ENCODE measurements around the gene MACO1. TPM values are rescaled to one million over a fixed set of nuclear protein-coding genes. Genes with fewer than 3 reads are reported as not detected.
A peak's percentile ranks its signal among the peaks of the same experiment; 100 is the strongest.

Gene MACO1
- total and polyA plus RNA-seq, 9 of the 15 experiments (the other 6 are each of a cell fraction or from before 2014, with no cell fraction given), result 4.6 to 28.4 (median 21.7) TPM

GRCh38 chr1:25430967-25431881, 527 bp downstream of the MACO1 start (continued):
- TF ChIP-seq, protein P1, sequence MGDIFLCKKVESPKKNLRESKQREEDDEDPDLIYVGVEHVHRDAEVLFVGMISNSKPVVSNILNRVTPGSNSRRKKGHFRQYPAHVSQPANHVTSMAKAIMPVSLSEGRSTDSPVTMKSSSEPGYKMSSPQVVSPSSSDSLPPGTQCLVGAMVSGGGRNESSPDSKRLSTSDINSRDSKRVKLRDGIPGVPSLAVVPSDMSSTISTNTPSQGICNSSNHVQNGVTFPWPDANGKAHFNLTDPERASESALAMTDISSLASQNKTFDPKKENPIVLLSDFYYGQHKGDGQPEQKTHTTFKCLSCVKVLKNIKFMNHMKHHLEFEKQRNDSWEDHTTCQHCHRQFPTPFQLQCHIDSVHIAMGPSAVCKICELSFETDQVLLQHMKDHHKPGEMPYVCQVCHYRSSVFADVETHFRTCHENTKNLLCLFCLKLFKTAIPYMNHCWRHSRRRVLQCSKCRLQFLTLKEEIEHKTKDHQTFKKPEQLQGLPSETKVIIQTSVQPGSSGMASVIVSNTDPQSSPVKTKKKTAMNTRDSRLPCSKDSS (IDR thresholded peaks at IDR 0.05; ENCODE audit: low read depth, partially characterized antibody), result no peak
- TF ChIP-seq ATF6 (CRISPR knock-in tag; IDR thresholded peaks at IDR 0.05), result no peak
- TF ChIP-seq MIER1 (IDR thresholded peaks at IDR 0.05; ENCODE audit: low read depth), result no peak
- TF ChIP-seq MEF2D (tag; conservative IDR thresholded peaks at IDR 0.05; ENCODE audit: low read depth), result no peak
- 0 out of 4 replicates have a peak, but pooled peaks have one; percentile 30 to 44 for TF ChIP-seq NONO (IDR thresholded peaks at IDR 0.05; ENCODE audit: low read depth in 2 of 2, low read length in 1 of 2)
- peak in 1 of 2 experiments; percentile 41; a peak in 3 of 4 replicates for TF ChIP-seq MAZ (CRISPR knock-in tag; conservative IDR thresholded peaks at IDR 0.05 in 1 of 2, IDR thresholded peaks at IDR 0.05 in 1 of 2)
- TF ChIP-seq CUX1 (CRISPR knock-in tag; IDR thresholded peaks at IDR 0.05), result no peak
- no peak for TF ChIP-seq ZNF589 (CRISPR knock-in tag; IDR thresholded peaks at IDR 0.05; ENCODE audit: low read depth)
- no peak; the same call in 1 of the 2 replicates for TF ChIP-seq ARID2 (IDR thresholded peaks at IDR 0.05)
- TF ChIP-seq ZNF766 (CRISPR knock-in tag; conservative IDR thresholded peaks at IDR 0.05), result no peak
- TF ChIP-seq E4F1 (CRISPR knock-in tag; IDR thresholded peaks at IDR 0.05; ENCODE audit: borderline replicate concordance), result peak; percentile 83; the same call in 1 of the 2 replicates
- no peak for TF ChIP-seq SRSF7 (optimal IDR thresholded peaks at IDR 0.05; ENCODE audit: low read depth, low read length)
- 0 out of 2 replicates have a peak, but pooled peaks have one; percentile 12 for TF ChIP-seq HCFC1 (IDR thresholded peaks at IDR 0.05; ENCODE audit: low read depth, low read length)

Data from K562 (cell line).